Measurements from ENCODE around the gene SPECC1L.

Gene SPECC1L

DNA sequence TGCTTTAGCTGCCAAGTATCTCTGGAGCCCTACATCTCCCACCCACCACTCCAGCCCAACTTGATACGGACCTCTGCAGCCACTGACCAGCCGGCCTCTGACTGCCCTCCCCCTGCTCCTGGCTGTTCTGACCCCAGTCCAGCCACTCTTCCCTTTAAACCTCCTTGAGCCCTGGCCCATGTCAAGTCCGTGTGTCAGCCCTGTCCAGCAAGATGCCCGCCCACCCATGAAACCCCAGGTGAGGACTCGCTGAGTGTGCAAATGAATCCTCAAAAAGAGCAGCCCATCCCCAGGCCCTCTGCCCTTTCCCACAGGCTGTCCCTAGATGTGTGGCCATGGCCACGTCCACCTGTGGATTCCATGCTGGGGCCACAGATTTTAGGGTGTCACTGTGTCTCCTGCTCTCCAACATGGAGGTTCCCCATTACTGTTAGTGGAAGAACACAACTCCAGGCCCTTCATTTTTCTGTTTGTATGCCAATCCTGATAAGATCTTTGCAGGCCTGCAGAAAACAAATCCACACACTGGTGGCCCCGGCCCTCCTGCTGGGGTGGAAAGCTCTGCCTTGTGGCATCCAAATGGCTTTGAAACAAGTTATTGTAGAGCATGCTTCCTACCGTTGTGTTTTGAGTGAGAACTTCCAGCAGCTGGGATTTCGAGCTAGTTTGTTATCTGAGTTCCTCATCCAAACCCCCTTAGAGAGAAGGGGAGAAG, 134.1 kb downstream of the SPECC1L start:
- Histone ChIP-seq H4K20me1 (ENCODE audit: low read depth, low read length) (no peaks in the 10 kb centered on the region), H3K9me3 (ENCODE audit: insufficient read depth, low read length) (no peaks in the 10 kb centered on the region), H3K36me3 (ENCODE audit: low read length) (no peaks in the 10 kb centered on the region), H3K27me3 (ENCODE audit: low read length) (no peaks in the 10 kb centered on the region), H3K4me2 (ENCODE audit: low read depth, low read length, poor library complexity, severe bottlenecking) (no peak overlapping the region), H3K9me2 (replicated peaks; ENCODE audit: insufficient read depth, low read length) (no peaks in the 10 kb centered on the region), H3K9ac (ENCODE audit: low read length) (no peak overlapping the region), H3F3A (ENCODE audit: insufficient read depth) (peaks cover 24% of the 10 kb centered on the region), H3K27ac (ENCODE audit: low read depth, low read length) (no peak overlapping the region), H3K79me2 (ENCODE audit: insufficient read depth, low read length) (no peaks in the 10 kb centered on the region), H2AFZ (ENCODE audit: low read depth, low read length, severe bottlenecking) (no peak overlapping the region), H3K4me3 (ENCODE audit: insufficient read depth, low read length, poor library complexity, severe bottlenecking) (no peak overlapping the region)
- TF ChIP-seq, protein P1, sequence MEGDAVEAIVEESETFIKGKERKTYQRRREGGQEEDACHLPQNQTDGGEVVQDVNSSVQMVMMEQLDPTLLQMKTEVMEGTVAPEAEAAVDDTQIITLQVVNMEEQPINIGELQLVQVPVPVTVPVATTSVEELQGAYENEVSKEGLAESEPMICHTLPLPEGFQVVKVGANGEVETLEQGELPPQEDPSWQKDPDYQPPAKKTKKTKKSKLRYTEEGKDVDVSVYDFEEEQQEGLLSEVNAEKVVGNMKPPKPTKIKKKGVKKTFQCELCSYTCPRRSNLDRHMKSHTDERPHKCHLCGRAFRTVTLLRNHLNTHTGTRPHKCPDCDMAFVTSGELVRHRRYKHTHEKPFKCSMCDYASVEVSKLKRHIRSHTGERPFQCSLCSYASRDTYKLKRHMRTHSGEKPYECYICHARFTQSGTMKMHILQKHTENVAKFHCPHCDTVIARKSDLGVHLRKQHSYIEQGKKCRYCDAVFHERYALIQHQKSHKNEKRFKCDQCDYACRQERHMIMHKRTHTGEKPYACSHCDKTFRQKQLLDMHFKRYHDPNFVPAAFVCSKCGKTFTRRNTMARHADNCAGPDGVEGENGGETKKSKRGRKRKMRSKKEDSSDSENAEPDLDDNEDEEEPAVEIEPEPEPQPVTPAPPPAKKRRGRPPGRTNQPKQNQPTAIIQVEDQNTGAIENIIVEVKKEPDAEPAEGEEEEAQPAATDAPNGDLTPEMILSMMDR (IDR thresholded peaks at IDR 0.05; ENCODE audit: insufficient read depth, low read length, poor library complexity, severe bottlenecking) = no peak
- no peak for TF ChIP-seq EZH2phosphoT487 (conservative IDR thresholded peaks at IDR 0.05; ENCODE audit: low read length)

DNA sequence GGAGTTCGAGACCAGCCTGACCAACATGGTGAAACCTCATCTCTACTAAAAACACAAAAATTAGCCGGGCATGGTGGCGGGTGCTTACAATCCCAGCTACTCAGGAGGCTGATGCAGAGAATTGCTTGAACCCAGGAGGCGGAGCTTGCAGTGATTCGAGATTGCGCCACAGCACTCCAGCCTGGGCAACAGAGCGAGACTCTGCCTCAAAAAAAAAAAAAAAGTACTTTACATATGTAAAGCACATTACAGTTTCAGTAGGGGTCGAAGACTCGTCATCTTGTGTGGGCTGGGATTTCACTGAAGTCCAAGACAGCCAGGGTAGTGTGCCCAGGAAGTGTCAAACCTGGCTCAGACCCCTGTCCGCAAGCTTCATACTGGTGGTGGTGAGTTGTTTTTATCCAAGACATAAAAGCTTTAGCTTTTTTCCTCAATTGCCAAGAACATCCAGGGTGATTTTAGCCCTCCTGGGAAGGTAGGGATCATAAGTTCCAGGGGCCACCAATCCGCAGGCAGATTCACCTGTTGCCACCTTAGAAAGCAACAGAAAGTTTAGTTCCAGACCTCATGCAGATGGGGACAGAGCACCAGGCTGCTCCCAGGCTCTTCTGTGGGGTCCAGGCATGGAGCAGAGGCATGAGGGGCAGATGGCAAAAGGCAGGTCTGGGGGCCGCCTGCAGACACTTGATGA, 135.1 kb downstream of the SPECC1L start:
- Histone ChIP-seq H2AFZ (ENCODE audit: low read depth, low read length, severe bottlenecking) (no peak overlapping the region), H3K79me2 (ENCODE audit: insufficient read depth, low read length) (no peaks in the 10 kb centered on the region), H3K9me3 (ENCODE audit: insufficient read depth, low read length) (no peaks in the 10 kb centered on the region), H3K36me3 (ENCODE audit: low read length) (no peaks in the 10 kb centered on the region), H3K27me3 (ENCODE audit: low read length) (no peaks in the 10 kb centered on the region), H3K9me2 (replicated peaks; ENCODE audit: insufficient read depth, low read length) (no peaks in the 10 kb centered on the region), H4K20me1 (ENCODE audit: low read depth, low read length) (no peaks in the 10 kb centered on the region), H3K9ac (ENCODE audit: low read length) (no peak overlapping the region), H3K27ac (ENCODE audit: low read depth, low read length) (no peak overlapping the region), H3F3A (ENCODE audit: insufficient read depth) (peaks cover 13% of the 10 kb centered on the region), H3K4me3 (ENCODE audit: insufficient read depth, low read length, poor library complexity, severe bottlenecking) (no peak overlapping the region), H3K4me2 (ENCODE audit: low read depth, low read length, poor library complexity, severe bottlenecking) (no peak overlapping the region)
- TF ChIP-seq, protein P1 (IDR thresholded peaks at IDR 0.05; ENCODE audit: insufficient read depth, low read length, poor library complexity, severe bottlenecking) = no peak
- no peak for TF ChIP-seq EZH2phosphoT487 (conservative IDR thresholded peaks at IDR 0.05; ENCODE audit: low read length)

DNA sequence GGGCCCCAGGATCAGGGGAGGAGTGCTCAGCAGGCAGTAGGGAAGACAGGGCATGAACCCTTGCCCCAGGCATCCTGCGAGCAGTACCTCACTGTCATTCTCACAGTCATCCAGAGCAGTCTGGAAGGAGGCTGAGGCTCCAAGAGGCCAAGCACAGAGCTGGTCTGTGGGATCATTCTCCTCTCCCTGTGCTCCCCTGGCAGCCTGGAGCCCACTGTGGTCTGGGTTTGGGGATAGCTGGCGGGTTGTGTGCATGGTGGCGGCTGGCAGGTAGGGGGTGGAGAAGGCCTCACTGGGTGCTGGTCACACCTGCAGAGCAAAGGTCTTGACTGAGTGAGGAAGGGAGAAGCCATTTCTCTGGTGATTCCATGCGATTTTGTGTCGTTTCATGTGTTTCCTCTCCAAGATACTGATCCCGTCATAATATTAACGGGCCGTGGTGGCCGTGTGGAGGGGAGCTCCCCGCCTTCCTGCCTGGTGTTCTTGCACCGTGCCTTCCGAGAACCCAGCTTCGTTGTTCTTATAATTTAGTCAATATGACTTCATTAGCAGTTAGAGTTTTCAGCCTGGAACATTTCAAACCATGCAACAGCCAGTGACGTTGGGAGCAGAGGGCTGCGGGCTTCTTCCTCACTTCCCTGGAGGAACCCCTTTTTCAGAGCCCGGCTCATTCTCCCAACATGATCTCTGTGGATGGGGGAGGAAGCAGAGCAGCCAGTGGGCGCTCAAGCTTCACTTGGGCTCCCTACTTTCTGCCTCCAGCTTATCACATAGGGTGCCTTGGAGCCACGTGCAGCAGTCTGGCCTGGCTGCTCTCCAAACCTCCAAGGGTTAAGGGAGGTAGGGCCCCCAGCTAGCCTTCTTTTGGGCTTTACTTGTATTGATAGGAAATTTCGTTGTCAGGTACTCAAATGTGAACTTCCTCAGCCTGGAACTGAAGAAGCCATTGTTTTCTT, 136.0 kb downstream of the SPECC1L start:
- H3K9ac ChIP-seq (ENCODE audit: low read length) = no peak overlapping the region
- H3K4me3 ChIP-seq (ENCODE audit: insufficient read depth, low read length, poor library complexity, severe bottlenecking) = no peak overlapping the region
- H3K9me2 ChIP-seq (replicated peaks; ENCODE audit: insufficient read depth, low read length) = no peaks in the 10 kb centered on the region
- H2AFZ ChIP-seq (ENCODE audit: low read depth, low read length, severe bottlenecking) = no peak overlapping the region
- H3K79me2 ChIP-seq (ENCODE audit: insufficient read depth, low read length) = no peaks in the 10 kb centered on the region
- no peaks in the 10 kb centered on the region for H3K36me3 ChIP-seq (ENCODE audit: low read length)
- TF ChIP-seq, protein P1 (IDR thresholded peaks at IDR 0.05; ENCODE audit: insufficient read depth, low read length, poor library complexity, severe bottlenecking) = no peak
- no peak for TF ChIP-seq EZH2phosphoT487 (conservative IDR thresholded peaks at IDR 0.05; ENCODE audit: low read length)
- no peaks in the 10 kb centered on the region for H3K9me3 ChIP-seq (ENCODE audit: insufficient read depth, low read length)
- H3F3A ChIP-seq (ENCODE audit: insufficient read depth) = 0 out of 2 replicates have a peak, but pooled peaks cover 6% of the 10 kb centered on the region
- no peaks in the 10 kb centered on the region for H4K20me1 ChIP-seq (ENCODE audit: low read depth, low read length)
- H3K27me3 ChIP-seq (ENCODE audit: low read length) = no peaks in the 10 kb centered on the region
- no peak overlapping the region for H3K4me2 ChIP-seq (ENCODE audit: low read depth, low read length, poor library complexity, severe bottlenecking)
- H3K27ac ChIP-seq (ENCODE audit: low read depth, low read length) = no peak overlapping the region

Data from SU-DHL-6 (cell line).